GM12878 (cell line): ENCODE data around the gene PPM1A. TPM values are rescaled to one million over a fixed set of nuclear protein-coding genes. Genes with fewer than 3 reads are reported as not detected.

ENCODE experiments used
- CEBPB ChIP-seq, 2 experiments: fragments of 150-350 bp in 1 of 2; IDR thresholded peaks; 2 replicates each; pipeline ENCODE4 v1.6.1; 2012 to 2014; ENCODE audit warnings: low read depth in 2 of 2, low read length in 2 of 2, borderline replicate concordance in 1 of 2, inconsistent platforms in 1 of 2
- FOS ChIP-seq: IDR thresholded peaks from 3 replicates; pipeline ENCODE4 v1.6.1; 2011; ENCODE audit warnings: borderline replicate concordance; ENCODE audit not compliant: insufficient read length; ENCODE audit errors: extremely low read depth
- HCFC1 ChIP-seq: fragments of 150-350 bp; IDR thresholded peaks from 2 replicates; pipeline ENCODE4 v1.6.1; 2014; ENCODE audit warnings: low read length
- KLF5 ChIP-seq: fragments of 450-650 bp; IDR thresholded peaks from 2 replicates; pipeline ENCODE4 v1.6.1; 2014; ENCODE audit warnings: mild to moderate bottlenecking; ENCODE audit not compliant: partially characterized antibody
- POLR2A ChIP-seq: IDR thresholded peaks from 2 replicates; pipeline ENCODE4 v1.6.1; 2011; ENCODE audit warnings: low read depth, mild to moderate bottlenecking, low read length
- POU2F2 ChIP-seq: IDR thresholded peaks from 3 replicates; pipeline ENCODE4 v1.6.1; 2011; ENCODE audit warnings: low read depth, mild to moderate bottlenecking, low read length, borderline replicate concordance
- RFX5 ChIP-seq: IDR thresholded peaks from 2 replicates; pipeline ENCODE4 v1.6.1; 2011; ENCODE audit warnings: low read depth, low read length, improper control_type of control experiment
- SMAD5 ChIP-seq: IDR thresholded peaks from 2 replicates; pipeline ENCODE4 v1.6.1; 2016; ENCODE audit warnings: antibody characterized with exemption, low read depth
- SUZ12 ChIP-seq: fragments of 200-600 bp; sonication (generic); IDR thresholded peaks from one replicate; pipeline ENCODE4 v1.6.1; 2018; ENCODE audit warnings: antibody characterized with exemption, mild to moderate bottlenecking; ENCODE audit not compliant: unreplicated experiment
- TBL1XR1 ChIP-seq: IDR thresholded peaks from 2 replicates; pipeline ENCODE4 v1.6.1; 2012; ENCODE audit warnings: low read depth, low read length, improper control_type of control experiment
- ZBTB4 ChIP-seq: fragments of 450-650 bp; formaldehyde crosslinking; IDR thresholded peaks from 2 replicates; pipeline ENCODE4 v1.4.0; 2022; ENCODE audit warnings: mild to moderate bottlenecking, moderate library complexity
- ZNF207 ChIP-seq: fragments of 450-650 bp; IDR thresholded peaks from 2 replicates; pipeline ENCODE4 v1.6.1; 2014; ENCODE audit warnings: antibody characterized with exemption, mild to moderate bottlenecking, borderline replicate concordance
- polyA plus RNA-seq, 11 experiments: library from polyadenylated mRNA; depleted of rRNA in 4 of 11; unstranded in 6 of 11; stranded (reverse) in 5 of 11; fragments of >200 nt; fragmentation: Nextera tagmentation in 4 of 11; fragmentation: Illumina TruSeq in 1 of 11; extraction: Ambion mirVana in 4 of 11; extraction: Trizol in 1 of 11; gene quantifications; 1 replicate in 1 of 11; 2 replicates in 10 of 11; pipeline versions ENCODE4 v1.2.1 to v1.2.3, GENCODE V29; 2011 to 2016; ENCODE audit warnings: inconsistent platforms in 2 of 11, missing spikeins in 2 of 11, low read depth in 1 of 11
- total RNA-seq, 4 experiments: library from RNA; depleted of rRNA in 3 of 4; stranded (reverse); fragments of >200 nt in 3 of 4; fragmentation: Illumina TruSeq in 1 of 4; extraction: Trizol in 1 of 4; gene quantifications; 2 replicates each; pipeline versions ENCODE4 v1.2.1 to v1.2.3, GENCODE V29; 2013 to 2021
- TF ChIP-seq, protein P1 (sequence below): fragments of 450-650 bp; IDR thresholded peaks from 2 replicates; pipeline ENCODE4 v1.6.1; 2018; ENCODE audit warnings: borderline replicate concordance, mild to moderate bottlenecking; ENCODE audit not compliant: partially characterized antibody
- TF ChIP-seq, protein P2 (sequence below): fragments of 450-650 bp; formaldehyde crosslinking; IDR thresholded peaks from 2 replicates; pipeline ENCODE4 v1.5.0; 2022; ENCODE audit warnings: mild to moderate bottlenecking, missing genetic modification characterization
- TF ChIP-seq, protein P3 (sequence below): fragments of 450-650 bp; IDR thresholded peaks from 2 replicates; pipeline ENCODE4 v1.6.1; 2018; ENCODE audit warnings: mild to moderate bottlenecking, low read depth, moderate library complexity; ENCODE audit not compliant: partially characterized antibody
- TF ChIP-seq, protein P4 (sequence below): fragments of 450-650 bp; IDR thresholded peaks from 2 replicates; pipeline ENCODE4 v1.6.1; 2016; ENCODE audit warnings: mild to moderate bottlenecking

The PPM1A gene
- total and polyA plus RNA-seq, 10 of the 15 experiments (the other 5 are each of a cell fraction or from before 2014, with no cell fraction given): 16.8 to 124 (median 47.0) TPM

GRCh38 chr14:60248697-60249318 lies at the start of gene PPM1A (continued):
- TF ChIP-seq, protein P1, sequence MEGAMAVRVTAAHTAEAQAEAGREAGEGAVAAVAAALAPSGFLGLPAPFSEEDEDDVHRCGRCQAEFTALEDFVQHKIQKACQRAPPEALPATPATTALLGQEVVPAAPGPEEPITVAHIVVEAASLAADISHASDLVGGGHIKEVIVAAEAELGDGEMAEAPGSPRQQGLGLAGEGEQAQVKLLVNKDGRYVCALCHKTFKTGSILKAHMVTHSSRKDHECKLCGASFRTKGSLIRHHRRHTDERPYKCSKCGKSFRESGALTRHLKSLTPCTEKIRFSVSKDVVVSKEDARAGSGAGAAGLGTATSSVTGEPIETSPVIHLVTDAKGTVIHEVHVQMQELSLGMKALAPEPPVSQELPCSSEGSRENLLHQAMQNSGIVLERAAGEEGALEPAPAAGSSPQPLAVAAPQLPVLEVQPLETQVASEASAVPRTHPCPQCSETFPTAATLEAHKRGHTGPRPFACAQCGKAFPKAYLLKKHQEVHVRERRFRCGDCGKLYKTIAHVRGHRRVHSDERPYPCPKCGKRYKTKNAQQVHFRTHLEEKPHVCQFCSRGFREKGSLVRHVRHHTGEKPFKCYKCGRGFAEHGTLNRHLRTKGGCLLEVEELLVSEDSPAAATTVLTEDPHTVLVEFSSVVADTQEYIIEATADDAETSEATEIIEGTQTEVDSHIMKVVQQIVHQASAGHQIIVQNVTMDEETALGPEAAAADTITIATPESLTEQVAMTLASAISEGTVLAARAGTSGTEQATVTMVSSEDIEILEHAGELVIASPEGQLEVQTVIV: peak; percentile 92
- TF ChIP-seq FOS (no peak), CEBPB (IDR thresholded peaks at IDR 0.05; ENCODE audit: borderline replicate concordance in 1 of 2, low read depth in 2 of 2, low read length in 2 of 2) (no peak), POLR2A (peak; percentile 90), ZBTB4 (CRISPR knock-in tag) (peak; percentile 16; the same call in 1 of the 2 replicates), SUZ12 (no peak), SMAD5 (no peak), KLF5 (peak; percentile 64), TBL1XR1 (peak; percentile 57; the same call in 1 of the 2 replicates), POU2F2 (peak; percentile 73; the same call in 1 of the 3 replicates), HCFC1 (peak; percentile 33; the same call in 1 of the 2 replicates), ZNF207 (peak; percentile 87), RFX5 (peak; percentile 61)
- TF ChIP-seq, protein P2, sequence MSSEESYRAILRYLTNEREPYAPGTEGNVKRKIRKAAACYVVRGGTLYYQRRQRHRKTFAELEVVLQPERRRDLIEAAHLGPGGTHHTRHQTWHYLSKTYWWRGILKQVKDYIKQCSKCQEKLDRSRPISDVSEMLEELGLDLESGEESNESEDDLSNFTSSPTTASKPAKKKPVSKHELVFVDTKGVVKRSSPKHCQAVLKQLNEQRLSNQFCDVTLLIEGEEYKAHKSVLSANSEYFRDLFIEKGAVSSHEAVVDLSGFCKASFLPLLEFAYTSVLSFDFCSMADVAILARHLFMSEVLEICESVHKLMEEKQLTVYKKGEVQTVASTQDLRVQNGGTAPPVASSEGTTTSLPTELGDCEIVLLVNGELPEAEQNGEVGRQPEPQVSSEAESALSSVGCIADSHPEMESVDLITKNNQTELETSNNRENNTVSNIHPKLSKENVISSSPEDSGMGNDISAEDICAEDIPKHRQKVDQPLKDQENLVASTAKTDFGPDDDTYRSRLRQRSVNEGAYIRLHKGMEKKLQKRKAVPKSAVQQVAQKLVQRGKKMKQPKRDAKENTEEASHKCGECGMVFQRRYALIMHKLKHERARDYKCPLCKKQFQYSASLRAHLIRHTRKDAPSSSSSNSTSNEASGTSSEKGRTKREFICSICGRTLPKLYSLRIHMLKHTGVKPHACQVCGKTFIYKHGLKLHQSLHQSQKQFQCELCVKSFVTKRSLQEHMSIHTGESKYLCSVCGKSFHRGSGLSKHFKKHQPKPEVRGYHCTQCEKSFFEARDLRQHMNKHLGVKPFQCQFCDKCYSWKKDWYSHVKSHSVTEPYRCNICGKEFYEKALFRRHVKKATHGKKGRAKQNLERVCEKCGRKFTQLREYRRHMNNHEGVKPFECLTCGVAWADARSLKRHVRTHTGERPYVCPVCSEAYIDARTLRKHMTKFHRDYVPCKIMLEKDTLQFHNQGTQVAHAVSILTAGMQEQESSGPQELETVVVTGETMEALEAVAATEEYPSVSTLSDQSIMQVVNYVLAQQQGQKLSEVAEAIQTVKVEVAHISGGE (CRISPR knock-in tag): no peak; the same call in 1 of the 2 replicates
- TF ChIP-seq, protein P3, sequence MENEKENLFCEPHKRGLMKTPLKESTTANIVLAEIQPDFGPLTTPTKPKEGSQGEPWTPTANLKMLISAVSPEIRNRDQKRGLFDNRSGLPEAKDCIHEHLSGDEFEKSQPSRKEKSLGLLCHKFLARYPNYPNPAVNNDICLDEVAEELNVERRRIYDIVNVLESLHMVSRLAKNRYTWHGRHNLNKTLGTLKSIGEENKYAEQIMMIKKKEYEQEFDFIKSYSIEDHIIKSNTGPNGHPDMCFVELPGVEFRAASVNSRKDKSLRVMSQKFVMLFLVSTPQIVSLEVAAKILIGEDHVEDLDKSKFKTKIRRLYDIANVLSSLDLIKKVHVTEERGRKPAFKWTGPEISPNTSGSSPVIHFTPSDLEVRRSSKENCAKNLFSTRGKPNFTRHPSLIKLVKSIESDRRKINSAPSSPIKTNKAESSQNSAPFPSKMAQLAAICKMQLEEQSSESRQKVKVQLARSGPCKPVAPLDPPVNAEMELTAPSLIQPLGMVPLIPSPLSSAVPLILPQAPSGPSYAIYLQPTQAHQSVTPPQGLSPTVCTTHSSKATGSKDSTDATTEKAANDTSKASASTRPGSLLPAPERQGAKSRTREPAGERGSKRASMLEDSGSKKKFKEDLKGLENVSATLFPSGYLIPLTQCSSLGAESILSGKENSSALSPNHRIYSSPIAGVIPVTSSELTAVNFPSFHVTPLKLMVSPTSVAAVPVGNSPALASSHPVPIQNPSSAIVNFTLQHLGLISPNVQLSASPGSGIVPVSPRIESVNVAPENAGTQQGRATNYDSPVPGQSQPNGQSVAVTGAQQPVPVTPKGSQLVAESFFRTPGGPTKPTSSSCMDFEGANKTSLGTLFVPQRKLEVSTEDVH: no peak
- TF ChIP-seq, protein P4, sequence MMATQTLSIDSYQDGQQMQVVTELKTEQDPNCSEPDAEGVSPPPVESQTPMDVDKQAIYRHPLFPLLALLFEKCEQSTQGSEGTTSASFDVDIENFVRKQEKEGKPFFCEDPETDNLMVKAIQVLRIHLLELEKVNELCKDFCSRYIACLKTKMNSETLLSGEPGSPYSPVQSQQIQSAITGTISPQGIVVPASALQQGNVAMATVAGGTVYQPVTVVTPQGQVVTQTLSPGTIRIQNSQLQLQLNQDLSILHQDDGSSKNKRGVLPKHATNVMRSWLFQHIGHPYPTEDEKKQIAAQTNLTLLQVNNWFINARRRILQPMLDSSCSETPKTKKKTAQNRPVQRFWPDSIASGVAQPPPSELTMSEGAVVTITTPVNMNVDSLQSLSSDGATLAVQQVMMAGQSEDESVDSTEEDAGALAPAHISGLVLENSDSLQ: no peak
